HG02588 (cell line): ENCODE results near the gene ZG16B.

Source experiments
- ATAC-seq: cut with Tn5 transposase; IDR thresholded peaks from one replicate; pipeline ENCODE4 v1.9.1; 2021; ENCODE audit warnings: mild to moderate bottlenecking, moderate library complexity; ENCODE audit not compliant: unreplicated experiment

Gene ZG16B

GRCh38 chr16:2804728-2805127, 25.4 kb upstream of the ZG16B start:
- no peak for ATAC-seq

DNA sequence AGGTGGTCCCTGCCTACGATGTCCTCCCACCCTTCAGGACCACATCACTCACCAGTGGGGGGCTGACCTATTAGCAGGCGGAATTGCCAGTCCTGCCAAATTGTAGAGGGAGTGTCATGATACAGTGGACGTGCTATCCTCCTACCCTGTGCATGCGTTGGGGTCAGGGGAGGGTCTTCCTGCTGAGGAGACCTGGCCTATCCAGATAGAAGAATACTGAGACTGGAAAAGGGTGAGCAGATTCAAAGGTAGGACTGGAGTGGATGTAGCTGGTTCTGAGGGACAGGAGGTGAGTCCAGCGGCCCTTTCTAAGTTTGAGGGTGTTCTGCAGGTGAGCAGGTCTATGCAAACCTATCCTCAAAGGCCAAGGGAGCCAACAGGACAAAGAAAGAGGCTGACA, 23.8 kb upstream of the ZG16B start:
- no peak for ATAC-seq

DNA sequence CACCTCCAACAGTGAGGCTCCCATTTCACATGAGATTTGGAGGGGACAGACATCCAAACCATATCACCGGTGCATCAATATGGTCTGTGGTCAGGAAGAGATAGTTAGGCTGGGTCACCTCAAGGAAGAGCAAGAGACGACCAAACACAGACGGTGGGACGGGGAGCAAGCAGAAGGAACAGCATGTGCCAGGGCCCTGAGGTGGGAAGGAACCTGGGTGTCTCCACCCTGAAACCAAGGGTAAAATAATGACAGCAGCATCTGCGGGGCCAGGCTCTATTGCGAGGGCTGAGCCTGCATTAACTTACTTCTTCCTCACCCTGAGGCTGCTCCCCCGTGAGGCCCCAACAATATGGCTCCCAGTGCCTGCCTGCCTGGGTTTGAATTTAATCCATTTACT, 21.9 kb upstream of the ZG16B start:
- no peak for ATAC-seq

- no peak for ATAC-seq
Observed at GRCh38 chr16:2809149-2809760, 20.8 kb upstream of the ZG16B start.

DNA sequence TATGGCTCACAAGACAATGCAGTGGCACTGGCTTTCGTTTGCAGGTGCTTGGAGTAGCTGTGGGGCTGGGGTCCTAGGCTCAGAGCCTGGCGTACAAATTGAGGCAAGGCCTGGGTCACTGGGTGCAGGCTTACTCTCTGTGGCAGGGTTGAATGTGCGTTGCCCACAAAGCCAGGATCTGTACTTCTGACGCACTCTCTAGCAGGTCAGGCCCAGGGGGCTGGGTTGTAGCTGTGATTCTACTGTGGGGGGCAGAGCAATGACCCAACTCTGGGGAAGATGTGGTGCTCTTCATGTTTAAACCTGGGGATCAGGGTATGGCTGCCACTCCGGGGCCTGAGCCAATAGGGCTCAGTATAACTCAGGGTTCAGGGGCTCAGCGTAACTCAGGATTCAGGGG, 19.5 kb upstream of the ZG16B start:
- ATAC-seq: no peak

DNA sequence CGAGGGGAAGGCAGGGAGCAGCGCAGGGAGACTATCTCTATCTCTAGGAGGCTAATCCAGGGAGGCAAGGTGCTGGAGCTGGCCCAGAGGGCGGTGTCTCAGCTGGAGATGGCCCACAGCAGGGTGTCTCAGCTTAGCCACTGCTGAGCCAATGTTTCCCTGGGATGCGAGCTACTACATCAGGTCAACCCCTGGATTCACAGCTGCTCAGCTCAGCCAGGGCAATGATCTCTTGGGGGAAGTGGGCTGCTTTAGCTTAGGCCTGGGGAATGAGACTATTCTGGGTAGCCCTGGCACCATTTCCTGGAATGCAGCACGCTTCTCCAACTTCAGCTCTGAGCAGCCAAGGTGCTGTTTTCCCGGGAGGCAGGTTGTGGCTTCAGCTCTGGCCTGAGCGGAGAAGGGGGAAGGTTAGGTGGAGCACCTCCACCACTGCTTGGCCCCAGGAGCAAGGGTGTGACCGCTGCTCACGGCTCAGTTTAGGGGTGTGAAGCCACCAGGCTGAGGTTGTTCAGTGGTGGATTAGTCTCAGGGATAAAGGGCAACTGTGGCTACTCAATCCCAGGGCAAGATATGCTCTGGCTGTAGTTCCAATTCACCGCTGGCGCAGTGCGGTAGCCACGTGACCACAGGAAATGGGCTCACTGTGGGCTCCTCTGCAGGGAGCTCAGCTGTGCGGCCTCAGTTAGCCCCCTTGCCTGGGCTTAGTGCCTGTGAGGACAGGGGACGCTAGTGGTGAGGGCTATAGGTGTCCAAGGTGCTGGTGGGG, 18.2 kb upstream of the ZG16B start:
- no peak for ATAC-seq

DNA sequence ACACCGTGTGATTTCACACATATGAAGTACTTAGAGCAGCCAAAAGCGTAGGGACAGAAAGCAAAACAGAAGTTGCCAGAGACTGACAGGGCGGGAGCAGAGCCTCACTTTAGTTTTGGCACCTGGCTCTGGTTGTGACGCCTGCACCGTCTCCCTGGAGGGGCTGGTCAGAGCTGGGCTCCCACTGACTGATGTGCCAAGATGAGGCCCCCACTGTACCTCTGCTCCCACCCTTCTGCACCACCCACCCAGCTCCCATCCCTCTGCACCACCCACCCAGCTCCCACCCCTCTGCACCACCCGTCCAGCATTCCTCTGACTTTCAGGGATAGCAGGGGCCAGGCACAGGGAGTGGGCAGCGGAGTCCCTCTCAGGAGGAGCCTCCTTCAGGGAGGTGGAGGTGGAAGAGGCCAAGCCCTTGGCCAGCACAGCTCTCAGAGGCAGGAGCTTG, 16.3 kb upstream of the ZG16B start:
- no peak for ATAC-seq

DNA sequence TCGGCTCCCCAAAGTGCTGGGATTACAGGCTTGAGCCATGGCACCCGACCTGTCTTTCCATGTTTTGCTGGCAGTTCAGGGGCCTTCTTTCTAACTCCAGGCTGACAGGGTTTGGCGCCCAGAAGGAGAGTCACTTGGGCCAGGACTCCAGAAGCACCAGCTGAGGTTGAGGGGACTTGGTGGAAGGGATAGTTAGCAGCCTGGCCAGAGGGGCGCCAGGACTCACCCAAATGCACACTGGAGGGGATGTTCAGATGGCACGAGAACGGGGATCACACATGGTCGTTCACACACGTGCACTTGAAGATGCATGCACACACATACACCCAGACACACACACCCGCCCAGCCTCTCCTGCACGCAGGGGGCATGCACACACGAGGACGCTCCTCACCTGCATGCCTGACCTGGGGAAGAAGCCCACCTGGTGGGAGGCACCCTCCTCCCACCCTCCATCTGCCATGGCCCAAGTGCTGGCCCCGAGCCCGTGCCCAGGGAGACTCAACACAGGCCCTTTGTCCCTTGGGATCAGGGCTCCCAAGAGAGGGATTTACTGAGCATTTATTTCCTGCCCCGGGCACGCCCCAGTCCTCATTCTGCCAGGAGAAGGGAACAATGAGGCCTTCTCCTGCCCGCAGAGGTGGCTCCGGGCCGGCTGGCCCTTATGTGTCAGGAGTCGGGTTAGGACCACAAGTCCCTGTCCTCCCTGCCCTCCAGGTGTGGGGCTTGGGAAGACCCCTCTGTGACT, 15.4 kb upstream of the ZG16B start:
- no peak for ATAC-seq

DNA sequence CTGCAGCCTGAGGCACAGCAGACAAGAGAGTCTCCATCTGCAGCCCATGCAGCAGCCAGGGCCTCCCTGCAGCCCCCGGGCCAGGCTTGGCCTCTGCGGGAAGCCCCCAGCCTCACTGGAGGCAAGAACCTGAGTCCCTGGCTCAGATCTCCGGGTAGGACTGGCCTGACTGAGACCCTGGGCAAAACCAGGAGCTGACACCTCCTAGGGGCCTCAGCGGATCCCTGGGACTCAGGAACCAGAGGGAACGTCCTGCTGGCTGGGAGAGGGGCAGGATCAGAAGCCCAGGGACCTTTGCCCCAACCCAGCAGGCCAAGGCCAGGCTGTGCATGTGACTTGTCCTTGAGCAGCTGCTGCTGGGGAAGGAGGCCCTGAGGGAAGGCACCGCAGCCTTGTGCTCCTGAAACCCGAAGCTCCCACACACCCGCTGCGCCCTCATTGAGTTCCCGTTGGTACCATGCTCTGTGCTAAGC, 14.8 kb upstream of the ZG16B start:
- no peak for ATAC-seq

DNA sequence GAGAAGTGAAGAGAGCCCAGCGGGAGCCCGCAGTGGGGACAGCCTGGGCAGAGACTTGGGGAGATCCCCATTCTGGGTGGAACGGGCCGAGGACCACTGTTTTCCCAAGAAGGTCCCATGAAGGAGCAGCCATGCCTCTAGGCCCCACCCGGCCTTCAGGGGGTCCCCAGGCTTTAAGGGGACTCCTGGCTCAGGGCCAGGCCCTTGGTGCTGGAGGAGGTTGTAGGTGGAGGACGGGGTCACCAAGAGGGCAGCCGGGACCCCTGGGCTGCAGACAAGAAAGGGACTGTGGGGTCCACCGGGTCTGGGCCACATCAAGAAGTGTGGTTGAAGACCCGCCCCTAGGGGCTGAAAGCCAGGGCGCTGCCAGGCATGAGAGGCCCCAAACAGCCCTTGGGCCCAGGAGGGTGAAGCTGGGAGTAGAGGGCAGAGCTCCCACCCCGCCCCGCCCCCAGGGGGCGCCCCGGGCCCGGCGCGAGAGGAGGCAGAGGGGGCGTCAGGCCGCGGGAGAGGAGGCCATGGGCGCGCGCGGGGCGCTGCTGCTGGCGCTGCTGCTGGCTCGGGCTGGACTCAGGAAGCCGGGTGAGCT, 13.3 kb upstream of the ZG16B start, which contains the start of gene PRSS21:
Gene PRSS21, plus strand, starts transcription at position 487 of the 589 bp plus-strand sequence. Its CDS starts 32 bp downstream, at position 519.
- ATAC-seq: no peak

- no peak for ATAC-seq
Observed at GRCh38 chr16:2817340-2818271, 12.5 kb upstream of the ZG16B start.

GRCh38 chr16:2818272-2818876, 11.7 kb upstream of the ZG16B start:
- no peak for ATAC-seq

DNA sequence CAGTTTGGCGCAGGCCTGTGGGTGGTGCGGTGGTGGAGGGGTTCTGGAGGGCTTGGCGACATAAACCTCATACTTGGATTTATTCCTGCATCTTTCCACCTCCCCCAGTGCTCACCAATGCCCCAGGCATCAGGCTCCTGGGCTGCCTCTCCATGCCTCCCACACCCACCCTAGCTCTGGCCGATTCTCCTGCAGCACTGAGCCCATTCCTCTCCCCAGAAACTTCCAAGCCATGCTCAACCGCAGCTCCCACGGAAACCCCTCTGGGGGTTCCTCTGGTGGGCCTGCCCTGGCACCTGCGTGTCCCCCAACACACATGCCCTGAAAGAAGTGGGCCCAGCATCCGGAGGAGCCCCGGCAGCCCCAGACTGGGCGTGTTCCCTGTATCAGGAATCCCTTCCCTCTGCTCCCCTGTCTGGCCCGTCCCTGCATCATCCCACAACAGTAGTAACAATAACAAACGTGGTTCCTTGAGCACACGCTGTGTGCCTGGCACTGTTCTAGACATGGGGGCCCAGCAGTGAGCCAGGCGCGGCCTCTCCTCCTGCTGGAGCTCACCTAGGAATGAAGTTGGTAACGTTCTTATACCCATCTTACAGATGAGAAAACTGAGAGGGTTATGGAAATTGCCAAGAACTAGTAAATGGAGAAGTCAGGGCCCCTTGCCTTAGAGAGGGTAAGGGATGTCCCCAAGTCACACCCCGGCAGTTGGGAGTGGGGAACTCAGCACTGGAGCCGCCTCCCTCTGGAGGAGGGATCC, 10.7 kb upstream of the ZG16B start:
- ATAC-seq: no peak

DNA sequence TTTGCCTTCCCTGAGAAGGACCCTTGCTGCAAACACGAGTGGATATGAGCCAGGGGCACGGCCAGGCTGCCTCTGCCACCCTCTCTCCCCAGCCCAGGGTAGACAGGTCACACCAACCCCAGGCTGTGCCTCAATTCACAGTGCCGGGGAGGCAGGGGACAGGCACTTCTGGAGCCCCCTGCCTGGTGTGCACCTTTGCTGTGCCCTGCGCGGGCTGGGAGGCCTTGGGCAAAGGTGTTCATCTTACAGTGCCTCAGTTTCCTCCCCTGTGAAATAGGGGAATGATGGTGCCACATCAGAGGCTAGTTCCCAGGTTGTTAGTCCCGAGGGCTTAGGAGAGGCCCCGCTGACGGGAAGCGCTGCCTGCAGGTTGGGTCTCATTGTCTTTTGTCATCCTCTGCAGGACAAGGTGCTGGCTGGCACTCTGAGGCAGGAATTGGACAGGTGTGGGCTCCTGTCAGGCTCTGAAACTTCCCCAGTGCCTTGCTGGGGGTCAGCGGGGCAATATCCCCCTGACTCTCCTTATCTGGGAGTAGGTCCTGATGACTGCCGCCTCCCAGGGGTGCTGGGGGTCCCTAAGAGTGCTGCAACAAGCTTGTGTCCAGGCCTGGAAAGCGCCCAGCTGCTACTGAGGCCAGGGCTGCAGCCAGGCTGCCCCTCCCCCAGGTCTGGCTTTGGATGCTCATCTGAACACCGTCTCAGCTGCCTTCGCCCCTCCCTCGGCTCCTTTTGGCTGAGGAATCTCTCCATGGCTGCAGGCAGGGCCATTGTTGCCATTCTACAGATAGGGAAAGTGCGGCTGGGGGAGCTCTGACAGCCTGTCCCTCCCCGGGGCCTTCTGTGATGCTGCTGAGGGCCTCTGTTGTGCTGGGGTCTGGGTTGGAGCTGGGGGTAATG, 9.9 kb upstream of the ZG16B start:
- ATAC-seq: no peak

GRCh38 chr16:2820836-2821486, 9.1 kb upstream of the ZG16B start:
- no peak for ATAC-seq

- no peak for ATAC-seq
Observed at GRCh38 chr16:2821487-2822157, 8.5 kb upstream of the ZG16B start.

- no peak for ATAC-seq
Observed at GRCh38 chr16:2822158-2822495, 8.0 kb upstream of the ZG16B start.
